ENCODE data around the gene TMEM132E.

TMEM132E gene

GRCh38 chr17:34645594-34645993, 66.2 kb downstream of the TMEM132E start:
- TF ChIP-seq ZFX (IDR thresholded peaks at IDR 0.05; ENCODE audit: borderline replicate concordance): no peak
- TF ChIP-seq CTCF (IDR thresholded peaks at IDR 0.05): no peak
- H3K27ac ChIP-seq: no peak overlapping the region

GRCh38 chr17:34647511-34647910, 68.1 kb downstream of the TMEM132E start:
- TF ChIP-seq ZFX (IDR thresholded peaks at IDR 0.05; ENCODE audit: borderline replicate concordance) (no peak), CTCF (IDR thresholded peaks at IDR 0.05) (no peak)

GRCh38 chr17:34650051-34650750, 70.8 kb downstream of the TMEM132E start:
- no peak for TF ChIP-seq ZFX (IDR thresholded peaks at IDR 0.05; ENCODE audit: borderline replicate concordance)
- no peak for TF ChIP-seq CTCF (IDR thresholded peaks at IDR 0.05)
- no peak overlapping the region for H3K27ac ChIP-seq

More at GRCh38 chr17:34647511-34647910, 68.1 kb downstream of the TMEM132E start:
- H3K27ac ChIP-seq: no peak overlapping the region

GRCh38 chr17:34651402-34651811, 72.0 kb downstream of the TMEM132E start:
- TF ChIP-seq ZFX (IDR thresholded peaks at IDR 0.05; ENCODE audit: borderline replicate concordance) (no peak), CTCF (IDR thresholded peaks at IDR 0.05) (no peak)
- no peak overlapping the region for H3K27ac ChIP-seq

- no peak overlapping the region for H3K27ac ChIP-seq
- no peak for TF ChIP-seq ZFX (IDR thresholded peaks at IDR 0.05; ENCODE audit: borderline replicate concordance)
- no peak for TF ChIP-seq CTCF (IDR thresholded peaks at IDR 0.05)
Observed at GRCh38 chr17:34652021-34652555, 72.7 kb downstream of the TMEM132E start.

GRCh38 chr17:34653511-34653910, 74.1 kb downstream of the TMEM132E start:
- H3K27ac ChIP-seq: no peak overlapping the region
- no peak for TF ChIP-seq ZFX (IDR thresholded peaks at IDR 0.05; ENCODE audit: borderline replicate concordance)
- TF ChIP-seq CTCF (IDR thresholded peaks at IDR 0.05): no peak

- no peak overlapping the region for H3K27ac ChIP-seq
- TF ChIP-seq ZFX (IDR thresholded peaks at IDR 0.05; ENCODE audit: borderline replicate concordance) (no peak), CTCF (IDR thresholded peaks at IDR 0.05) (no peak)
Observed at GRCh38 chr17:34654276-34654880, 75.0 kb downstream of the TMEM132E start.

All from 22Rv1 (cell line).